Superior temporal gyrus (tissue), 1 donor: ENCODE results near the gene MBD4.
"Not testable (repeated sequence)": the region's sequence is repeated elsewhere in the genome, so short reads cannot be mapped to it uniquely, and the experiment has no call there.

Source experiments
- DNase-seq: peaks from one replicate; pipeline ENCODE4 v3.0.0-alpha.2; 2016; ENCODE audit errors: extremely low spot score

Gene MBD4

GRCh38 chr3:129409541-129409940, 30.2 kb downstream of the MBD4 start:
- DNase-seq: no peak

DNA sequence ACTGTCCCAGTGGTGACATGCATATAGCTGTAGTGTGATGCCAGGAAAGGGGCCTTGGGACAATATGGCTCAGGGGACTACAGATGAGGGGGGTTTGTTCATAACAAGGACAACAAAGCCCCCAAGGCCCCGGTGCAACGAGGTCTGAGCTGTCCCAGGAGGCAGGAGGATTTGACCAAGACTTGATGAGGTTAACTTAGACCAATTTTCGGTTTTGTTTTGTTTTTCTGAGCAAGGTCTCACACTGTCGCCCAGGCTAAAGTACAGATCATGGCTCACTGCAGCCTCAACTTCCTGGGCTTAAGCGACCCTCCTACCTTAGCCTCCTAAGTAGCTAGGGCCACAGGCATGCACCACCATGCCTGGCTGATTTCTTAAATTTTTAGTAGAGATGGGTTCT, 35.1 kb downstream of the MBD4 start:
- DNase-seq: no peak

GRCh38 chr3:129404130-129404529, 35.6 kb downstream of the MBD4 start:
- DNase-seq: no peak

GRCh38 chr3:129403450-129403849, 36.3 kb downstream of the MBD4 start:
- no peak for DNase-seq

- DNase-seq: no peak
These were observed 37.1 kb downstream of the MBD4 start for GRCh38 chr3:129402616-129403015.

- no peak for DNase-seq
These were observed 37.5 kb downstream of the MBD4 start for GRCh38 chr3:129402210-129402609.

DNA sequence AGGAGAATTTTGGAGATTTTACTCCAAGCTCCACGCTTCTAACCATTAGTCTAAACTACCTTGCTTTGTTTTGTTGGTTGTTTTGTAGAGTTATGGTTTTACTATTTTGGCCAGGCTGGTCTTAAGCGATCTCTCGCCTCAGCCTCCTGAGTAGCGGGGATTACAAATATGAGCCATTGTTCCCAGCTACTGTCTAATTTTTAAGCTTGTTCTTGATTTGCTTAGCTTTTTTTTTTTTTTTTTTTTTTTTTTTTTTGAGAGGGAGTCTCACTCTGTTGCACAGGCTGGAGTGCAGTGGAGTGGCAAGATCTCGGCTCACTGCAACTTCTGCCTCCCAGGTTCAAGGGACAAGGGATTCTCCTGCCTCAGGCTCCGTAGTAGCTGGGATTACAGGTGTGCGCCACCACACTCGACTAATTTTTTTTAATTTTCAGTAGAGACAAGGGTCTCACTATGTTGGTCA, 39.8 kb downstream of the MBD4 start:
- no peak for DNase-seq

GRCh38 chr3:129399145-129399894, 40.4 kb downstream of the MBD4 start:
- peak; percentile 99 for DNase-seq

DNA sequence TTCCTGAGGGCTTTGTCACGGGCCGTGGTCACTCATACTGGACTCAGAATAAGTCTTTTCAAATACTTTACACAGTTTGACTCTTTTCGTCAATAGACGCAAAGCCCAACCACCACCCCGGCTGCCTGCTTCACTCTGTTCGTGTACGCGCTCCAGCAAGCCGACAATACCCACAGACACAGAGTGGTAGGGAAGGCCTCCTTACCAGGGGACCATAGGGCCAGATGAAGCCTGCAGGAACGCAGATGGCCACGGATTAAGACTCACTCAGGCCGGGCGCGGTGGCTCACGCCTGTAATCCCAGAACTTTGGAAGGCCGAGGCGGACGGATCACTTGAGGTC, 41.0 kb downstream of the MBD4 start:
- no peak for DNase-seq

GRCh38 chr3:129393760-129394564, 45.8 kb downstream of the MBD4 start:
- DNase-seq: not testable (repeated sequence)

DNA sequence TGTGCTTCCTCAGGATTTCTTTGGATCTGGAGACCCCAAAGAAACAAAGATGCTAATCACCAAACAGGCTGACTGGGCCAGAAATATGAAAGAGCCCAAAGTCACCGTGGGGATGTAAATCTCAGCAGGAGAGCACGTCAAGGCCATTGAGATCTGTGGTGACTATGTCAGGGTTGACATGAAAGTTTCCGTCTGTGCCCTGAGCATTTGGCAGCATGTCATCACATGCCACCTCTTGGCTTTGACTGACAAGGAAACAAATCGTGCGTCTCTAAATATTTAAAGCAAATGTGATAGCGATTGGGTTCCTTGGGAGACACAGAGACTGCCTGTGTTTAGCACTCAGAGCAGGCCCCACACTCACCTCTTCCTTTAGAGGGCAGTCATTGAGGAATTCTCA, 46.5 kb downstream of the MBD4 start:
- DNase-seq: no peak

DNA sequence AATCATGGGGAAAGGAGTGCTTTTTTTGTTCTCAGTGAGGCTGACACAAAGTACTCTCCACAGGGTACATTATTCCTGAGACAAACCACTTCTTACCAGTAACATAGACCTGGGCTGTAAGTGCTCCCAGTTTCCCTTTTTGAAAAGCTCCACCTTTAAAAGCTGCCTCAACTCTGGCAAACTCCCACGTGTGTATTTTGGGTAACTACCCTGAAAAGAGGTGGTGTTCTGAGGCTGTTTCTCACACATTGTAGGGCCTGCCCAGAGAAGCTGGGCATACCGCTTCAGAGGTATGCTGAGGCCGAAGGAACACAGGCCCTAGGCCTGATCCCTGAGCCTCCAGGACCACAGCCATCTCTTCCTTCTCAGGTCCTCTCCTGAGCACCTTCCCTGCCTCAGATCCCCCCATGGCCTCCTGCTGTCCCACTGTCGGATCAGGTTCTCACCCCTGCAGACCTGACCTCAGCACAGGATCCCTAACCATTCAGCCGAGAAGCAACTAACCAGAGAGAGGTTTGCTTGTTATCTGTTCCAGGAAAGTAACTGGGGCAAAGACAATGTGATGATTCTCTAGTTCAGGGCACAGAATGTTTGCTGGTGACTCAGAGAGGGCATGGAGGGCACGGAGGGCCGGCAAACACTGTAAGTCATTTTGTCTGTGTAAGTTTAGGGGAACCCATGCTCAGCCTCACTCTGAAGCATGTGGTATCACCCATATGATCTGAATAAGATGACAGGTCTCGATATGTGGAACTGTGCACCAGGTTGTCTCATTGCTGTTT, 47.5 kb downstream of the MBD4 start:
- DNase-seq: not testable (repeated sequence)

DNA sequence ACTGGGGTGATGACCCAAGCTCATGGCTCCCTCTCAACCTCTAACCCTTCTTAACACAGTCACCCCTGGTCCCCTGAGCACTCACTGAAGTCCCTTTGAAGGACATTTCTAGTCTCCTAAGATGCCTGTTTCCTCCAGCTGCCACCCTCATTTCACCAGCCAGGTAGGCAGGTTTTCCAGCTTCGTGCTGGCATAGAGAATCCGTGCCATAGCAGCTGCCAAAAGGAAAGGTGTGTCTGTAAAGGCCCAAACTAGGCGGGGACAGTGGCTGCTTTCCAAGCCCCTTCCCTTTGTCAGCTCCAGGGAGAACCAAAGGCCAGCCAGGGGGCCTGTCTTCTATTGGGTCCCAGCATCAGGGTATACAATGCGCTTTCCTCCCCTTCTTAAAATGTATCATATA, 48.2 kb downstream of the MBD4 start:
- not testable (repeated sequence) for DNase-seq

GRCh38 chr3:129389572-129389937, 50.2 kb downstream of the MBD4 start:
- no peak for DNase-seq

- DNase-seq: not testable (repeated sequence)
These were observed 50.8 kb downstream of the MBD4 start for GRCh38 chr3:129388791-129389571.

DNA sequence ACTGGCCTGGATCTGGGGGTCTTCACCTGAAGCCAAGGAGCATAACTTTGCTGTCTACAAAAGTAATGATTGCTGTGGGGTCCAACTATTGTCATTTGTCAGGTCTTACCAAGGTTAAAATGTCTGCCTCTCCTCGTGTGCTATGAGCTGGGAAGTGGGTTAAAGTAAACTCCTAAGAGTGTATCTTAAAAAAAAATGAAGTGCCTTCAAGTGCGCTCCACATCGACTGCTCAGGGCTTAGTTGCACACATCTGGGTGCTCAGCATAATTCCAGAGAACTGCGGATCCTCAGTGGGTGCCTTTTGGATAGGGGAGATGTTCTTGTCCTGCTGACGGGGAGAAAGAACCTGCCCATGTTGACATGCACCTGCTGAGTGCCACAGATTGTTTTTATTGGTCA, 52.3 kb downstream of the MBD4 start:
- DNase-seq: no peak

- DNase-seq: no peak
These were observed 52.8 kb downstream of the MBD4 start for GRCh38 chr3:129386984-129387383.

DNA sequence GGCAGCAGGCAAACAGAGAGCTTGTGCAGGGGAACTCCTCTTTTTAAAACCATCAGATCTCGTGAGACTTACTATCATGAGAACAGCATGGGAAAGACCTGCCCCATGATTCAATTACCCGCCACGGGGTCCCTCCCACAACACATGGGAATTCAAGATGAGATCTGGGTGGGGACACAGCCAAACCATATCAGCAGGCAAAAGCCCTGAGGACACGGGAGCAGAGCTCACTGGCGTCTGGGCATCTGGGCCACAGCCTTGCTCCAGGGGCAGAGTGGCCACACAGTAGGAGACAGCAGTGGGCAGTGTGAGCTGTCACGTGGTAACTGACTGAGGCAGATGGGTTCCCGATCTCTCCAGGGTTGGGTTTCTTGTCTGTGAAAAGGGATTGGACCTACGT, 54.2 kb downstream of the MBD4 start:
- DNase-seq: not testable (repeated sequence)

DNA sequence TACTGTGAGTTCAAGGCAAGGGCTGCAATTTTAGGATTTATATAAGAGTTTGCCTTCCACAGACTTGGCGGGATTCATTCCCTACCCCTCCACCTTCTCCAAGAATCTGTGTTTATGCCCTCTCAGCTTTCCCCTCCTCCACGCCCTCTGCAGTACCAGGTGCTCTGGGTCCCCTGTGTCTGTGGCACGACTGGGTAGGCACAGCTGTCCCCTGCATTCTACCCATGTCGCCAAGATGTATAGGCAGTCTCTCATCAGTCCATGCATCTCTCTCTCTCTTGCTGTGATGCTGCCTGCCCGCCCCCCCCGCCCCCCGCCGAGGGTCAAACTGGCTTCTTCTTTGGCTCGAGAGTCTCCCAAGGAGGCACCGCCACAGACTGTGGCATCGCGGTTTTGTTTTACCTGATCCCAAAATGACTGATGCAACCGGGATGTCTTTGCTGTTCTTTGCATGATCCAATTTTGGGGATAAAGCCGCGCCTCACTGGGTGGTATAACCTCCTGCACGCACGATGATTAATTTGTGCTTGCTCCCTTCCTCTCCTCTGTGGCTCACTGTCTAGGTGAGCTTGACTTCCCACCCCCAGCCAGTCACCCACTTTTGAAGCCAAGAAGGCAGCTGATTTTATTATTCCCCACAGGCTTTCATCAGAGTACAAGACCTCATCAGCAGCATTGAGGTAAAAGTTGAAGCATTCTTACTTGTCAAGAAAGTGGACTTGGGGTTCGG, 55.0 kb downstream of the MBD4 start:
- DNase-seq: no peak

- DNase-seq: not testable (repeated sequence)
These were observed 55.6 kb downstream of the MBD4 start for GRCh38 chr3:129384103-129384502.

GRCh38 chr3:129383292-129383860, 56.4 kb downstream of the MBD4 start:
- peak; percentile 82 for DNase-seq
